ENCODE results near the gene NUP93.

NUP93 gene

GRCh38 chr16:56852401-56852730, 122.4 kb downstream of the NUP93 start:
- ChIA-PET POLR2A (no interaction called here), CTCF (interaction anchor here (0.7 to 1.3 kb wide), 2 partner anchors 20 to 22 kb away, joined by 3 to 8 read pairs; no protein-coding TSS in a partner anchor)
- no peak for TF ChIP-seq ARNT (IDR thresholded peaks at IDR 0.05)
- TF ChIP-seq ZNF384 (IDR thresholded peaks at IDR 0.05), result no peak
- TF ChIP-seq TARDBP (IDR thresholded peaks at IDR 0.05), result no peak
- no peak for TF ChIP-seq CTBP1 (IDR thresholded peaks at IDR 0.05; ENCODE audit: borderline replicate concordance)
- TF ChIP-seq SUZ12 (IDR thresholded peaks at IDR 0.05), result no peak
- TF ChIP-seq FOXK2 (IDR thresholded peaks at IDR 0.05), result no peak
- TF ChIP-seq NFRKB (IDR thresholded peaks at IDR 0.05), result no peak
- TF ChIP-seq FOXM1 (IDR thresholded peaks at IDR 0.05; ENCODE audit: borderline replicate concordance), result no peak
- TF ChIP-seq HDGF (IDR thresholded peaks at IDR 0.05; ENCODE audit: borderline replicate concordance), result no peak
- no peak for TF ChIP-seq LEF1 (IDR thresholded peaks at IDR 0.05; ENCODE audit: borderline replicate concordance)
- TF ChIP-seq, protein P1, sequence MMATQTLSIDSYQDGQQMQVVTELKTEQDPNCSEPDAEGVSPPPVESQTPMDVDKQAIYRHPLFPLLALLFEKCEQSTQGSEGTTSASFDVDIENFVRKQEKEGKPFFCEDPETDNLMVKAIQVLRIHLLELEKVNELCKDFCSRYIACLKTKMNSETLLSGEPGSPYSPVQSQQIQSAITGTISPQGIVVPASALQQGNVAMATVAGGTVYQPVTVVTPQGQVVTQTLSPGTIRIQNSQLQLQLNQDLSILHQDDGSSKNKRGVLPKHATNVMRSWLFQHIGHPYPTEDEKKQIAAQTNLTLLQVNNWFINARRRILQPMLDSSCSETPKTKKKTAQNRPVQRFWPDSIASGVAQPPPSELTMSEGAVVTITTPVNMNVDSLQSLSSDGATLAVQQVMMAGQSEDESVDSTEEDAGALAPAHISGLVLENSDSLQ (IDR thresholded peaks at IDR 0.05), result no peak
- TF ChIP-seq BHLHE40 (IDR thresholded peaks at IDR 0.05; ENCODE audit: borderline replicate concordance), result no peak
- TF ChIP-seq ELF4 (IDR thresholded peaks at IDR 0.05), result no peak
- TF ChIP-seq L3MBTL2 (conservative IDR thresholded peaks at IDR 0.05), result no peak
- no peak for TF ChIP-seq SP1 (IDR thresholded peaks at IDR 0.05)
- no peak for DNase-seq (ENCODE audit: extremely low spot score)

DNA sequence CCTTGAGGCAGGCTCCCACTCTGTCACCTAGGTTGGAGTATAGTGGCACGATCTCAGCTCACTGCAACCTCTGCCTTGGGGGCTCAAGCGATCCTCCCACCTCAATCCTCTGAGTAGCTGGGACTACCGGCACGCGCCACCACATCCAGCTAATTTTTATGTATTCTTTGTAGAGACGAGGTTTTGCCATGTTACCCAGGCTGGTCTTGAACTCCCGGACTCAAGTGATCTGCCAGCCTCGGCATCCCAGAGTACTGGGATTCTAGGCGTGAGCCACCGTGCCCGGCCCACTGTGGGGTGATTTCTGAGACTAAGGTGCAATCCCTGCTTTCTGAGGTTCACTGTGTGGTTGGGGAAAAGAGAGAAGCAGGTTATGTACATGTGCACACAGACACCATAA, 123.0 kb downstream of the NUP93 start:
- TF ChIP-seq BHLHE40 (IDR thresholded peaks at IDR 0.05; ENCODE audit: borderline replicate concordance) (no peak), FOXA1 (IDR thresholded peaks at IDR 0.05) (no peak), CTBP1 (IDR thresholded peaks at IDR 0.05; ENCODE audit: borderline replicate concordance) (no peak), ELF4 (IDR thresholded peaks at IDR 0.05) (no peak), HDGF (IDR thresholded peaks at IDR 0.05; ENCODE audit: borderline replicate concordance) (no peak), TARDBP (IDR thresholded peaks at IDR 0.05) (no peak)
- TF ChIP-seq, protein P1 (IDR thresholded peaks at IDR 0.05), result no peak
- DNase-seq (ENCODE audit: extremely low spot score), result no peak
- POLR2A ChIA-PET, result no interaction called here
- CTCF ChIA-PET, result interaction anchor here (0.6 to 1.3 kb wide), 3 partner anchors 21 to 248 kb away, joined by 3 to 8 read pairs (median 3); no protein-coding TSS in a partner anchor

DNA sequence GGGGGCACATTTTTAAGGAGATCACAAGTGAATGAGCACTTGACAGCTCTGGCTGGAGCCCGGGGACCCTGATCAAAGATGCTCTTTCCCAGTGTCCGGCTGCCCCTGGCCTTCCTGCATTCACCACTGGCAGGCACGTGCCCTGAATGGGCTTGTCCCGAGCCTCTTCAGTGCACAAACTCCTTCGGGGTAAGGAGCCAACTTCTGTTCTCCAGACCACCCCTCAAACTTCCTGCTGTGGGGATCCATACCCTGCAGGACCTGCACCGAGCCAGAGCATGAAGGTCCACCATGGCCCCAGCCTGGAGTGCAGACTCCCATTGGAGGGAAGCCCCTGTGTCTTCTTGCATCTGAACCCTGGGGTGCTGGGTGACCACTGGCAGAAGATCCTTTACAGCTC, 125.3 kb downstream of the NUP93 start:
- no peak for DNase-seq (ENCODE audit: extremely low spot score)
- TF ChIP-seq ELF4 (IDR thresholded peaks at IDR 0.05) (no peak), LEF1 (IDR thresholded peaks at IDR 0.05; ENCODE audit: borderline replicate concordance) (no peak), SP1 (IDR thresholded peaks at IDR 0.05) (no peak), FOXM1 (IDR thresholded peaks at IDR 0.05; ENCODE audit: borderline replicate concordance) (no peak), HDGF (IDR thresholded peaks at IDR 0.05; ENCODE audit: borderline replicate concordance) (no peak), TARDBP (IDR thresholded peaks at IDR 0.05) (no peak), ARNT (IDR thresholded peaks at IDR 0.05) (no peak), SUZ12 (IDR thresholded peaks at IDR 0.05) (no peak), ZNF384 (IDR thresholded peaks at IDR 0.05) (no peak), BHLHE40 (IDR thresholded peaks at IDR 0.05; ENCODE audit: borderline replicate concordance) (no peak), CTBP1 (IDR thresholded peaks at IDR 0.05; ENCODE audit: borderline replicate concordance) (no peak), L3MBTL2 (conservative IDR thresholded peaks at IDR 0.05) (no peak), FOXK2 (IDR thresholded peaks at IDR 0.05) (no peak), FOXA1 (IDR thresholded peaks at IDR 0.05) (no peak), NFRKB (IDR thresholded peaks at IDR 0.05) (no peak)
- TF ChIP-seq, protein P1 (IDR thresholded peaks at IDR 0.05), result no peak
- POLR2A ChIA-PET, result no interaction called here
- CTCF ChIA-PET, result no interaction called here

- ChIA-PET POLR2A (no interaction called here), CTCF (interaction anchor here (1.8 kb wide), 1 partner anchor 11 kb away, joined by 5 read pairs; no protein-coding TSS in a partner anchor)
- DNase-seq (ENCODE audit: extremely low spot score), result no peak
- TF ChIP-seq ARNT (IDR thresholded peaks at IDR 0.05), result no peak
- TF ChIP-seq, protein P1 (IDR thresholded peaks at IDR 0.05), result no peak
- no peak for TF ChIP-seq NFRKB (IDR thresholded peaks at IDR 0.05)
- no peak for TF ChIP-seq L3MBTL2 (conservative IDR thresholded peaks at IDR 0.05)
- no peak for TF ChIP-seq SP1 (IDR thresholded peaks at IDR 0.05)
- no peak for TF ChIP-seq FOXK2 (IDR thresholded peaks at IDR 0.05)
- TF ChIP-seq SUZ12 (IDR thresholded peaks at IDR 0.05), result no peak
- TF ChIP-seq HDGF (IDR thresholded peaks at IDR 0.05; ENCODE audit: borderline replicate concordance), result no peak
- TF ChIP-seq CTBP1 (IDR thresholded peaks at IDR 0.05; ENCODE audit: borderline replicate concordance), result no peak
- TF ChIP-seq ELF4 (IDR thresholded peaks at IDR 0.05), result no peak
- no peak for TF ChIP-seq LEF1 (IDR thresholded peaks at IDR 0.05; ENCODE audit: borderline replicate concordance)
- no peak for TF ChIP-seq FOXM1 (IDR thresholded peaks at IDR 0.05; ENCODE audit: borderline replicate concordance)
These were observed 126.0 kb downstream of the NUP93 start for GRCh38 chr16:56855946-56856345.

- CTCF ChIA-PET, result interaction anchor here (1.8 kb wide), 1 partner anchor 10 kb away, joined by 5 read pairs; no protein-coding TSS in a partner anchor
- no peak for DNase-seq (ENCODE audit: extremely low spot score)
- POLR2A ChIA-PET, result no interaction called here
- TF ChIP-seq FOXA1 (IDR thresholded peaks at IDR 0.05) (no peak), ARNT (IDR thresholded peaks at IDR 0.05) (no peak), FOXM1 (IDR thresholded peaks at IDR 0.05; ENCODE audit: borderline replicate concordance) (no peak), ZNF384 (IDR thresholded peaks at IDR 0.05) (no peak), NFRKB (IDR thresholded peaks at IDR 0.05) (no peak)
These were observed 127.0 kb downstream of the NUP93 start for GRCh38 chr16:56856876-56857447.

GRCh38 chr16:56858374-56858773, 128.4 kb downstream of the NUP93 start:
- no peak for TF ChIP-seq FOXM1 (IDR thresholded peaks at IDR 0.05; ENCODE audit: borderline replicate concordance)
- TF ChIP-seq BHLHE40 (IDR thresholded peaks at IDR 0.05; ENCODE audit: borderline replicate concordance), result no peak
- TF ChIP-seq FOXK2 (IDR thresholded peaks at IDR 0.05), result no peak
- no peak for TF ChIP-seq ARNT (IDR thresholded peaks at IDR 0.05)
- no peak for TF ChIP-seq HDGF (IDR thresholded peaks at IDR 0.05; ENCODE audit: borderline replicate concordance)
- no peak for TF ChIP-seq SUZ12 (IDR thresholded peaks at IDR 0.05)
- TF ChIP-seq, protein P1 (IDR thresholded peaks at IDR 0.05), result no peak
- no peak for TF ChIP-seq NFRKB (IDR thresholded peaks at IDR 0.05)
- no peak for TF ChIP-seq CTBP1 (IDR thresholded peaks at IDR 0.05; ENCODE audit: borderline replicate concordance)
- TF ChIP-seq SP1 (IDR thresholded peaks at IDR 0.05), result no peak
- TF ChIP-seq L3MBTL2 (conservative IDR thresholded peaks at IDR 0.05), result no peak
- no peak for TF ChIP-seq LEF1 (IDR thresholded peaks at IDR 0.05; ENCODE audit: borderline replicate concordance)
- TF ChIP-seq ZNF384 (IDR thresholded peaks at IDR 0.05), result no peak
- no peak for TF ChIP-seq FOXA1 (IDR thresholded peaks at IDR 0.05)
- TF ChIP-seq TARDBP (IDR thresholded peaks at IDR 0.05), result no peak
- TF ChIP-seq ELF4 (IDR thresholded peaks at IDR 0.05), result no peak
- ChIA-PET POLR2A (no interaction called here), CTCF (no interaction called here)
- no peak for DNase-seq (ENCODE audit: extremely low spot score)

All from HEK293T (cell line).